Measurements from ENCODE around the gene TCEANC.
A peak's percentile ranks its signal among the peaks of the same experiment; 100 is the strongest.

The TCEANC gene

DNA sequence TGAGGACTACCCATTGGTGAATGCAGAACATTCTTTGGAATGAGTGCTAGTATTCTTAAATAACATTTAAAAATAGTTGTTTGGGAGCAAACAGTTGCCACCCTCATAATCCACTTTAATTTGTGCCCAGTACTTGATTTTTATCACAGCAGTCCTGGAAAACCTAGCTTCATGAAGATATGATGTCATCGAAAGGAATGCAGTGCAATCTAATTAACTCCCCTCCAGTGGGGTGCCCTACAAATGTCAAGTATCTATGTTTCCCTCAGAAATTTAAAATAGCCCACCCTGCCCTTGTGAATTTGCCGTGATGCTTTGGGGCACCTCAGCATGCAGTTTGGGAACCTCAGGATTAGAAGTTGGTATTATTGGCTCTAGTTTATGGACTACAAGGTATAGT, 41.4 kb downstream of the TCEANC start:
- Histone ChIP-seq H3K36me3 (ENCODE audit: insufficient read depth, low read depth, low read length) (no peaks in the 10 kb centered on the region), H3K9me3 (ENCODE audit: insufficient read depth, low read depth, low read length) (no peaks in the 10 kb centered on the region), H3K9ac (ENCODE audit: low read depth, low read length) (no peak overlapping the region), H3K4me3 (ENCODE audit: low read length) (no peak overlapping the region), H3K4me1 (ENCODE audit: insufficient read depth, low read length) (peaks cover 23% of the 10 kb centered on the region), H3K27me3 (ENCODE audit: insufficient read depth, low read length) (no peaks in the 10 kb centered on the region), H3K27ac (ENCODE audit: low read length) (no peak overlapping the region)

DNA sequence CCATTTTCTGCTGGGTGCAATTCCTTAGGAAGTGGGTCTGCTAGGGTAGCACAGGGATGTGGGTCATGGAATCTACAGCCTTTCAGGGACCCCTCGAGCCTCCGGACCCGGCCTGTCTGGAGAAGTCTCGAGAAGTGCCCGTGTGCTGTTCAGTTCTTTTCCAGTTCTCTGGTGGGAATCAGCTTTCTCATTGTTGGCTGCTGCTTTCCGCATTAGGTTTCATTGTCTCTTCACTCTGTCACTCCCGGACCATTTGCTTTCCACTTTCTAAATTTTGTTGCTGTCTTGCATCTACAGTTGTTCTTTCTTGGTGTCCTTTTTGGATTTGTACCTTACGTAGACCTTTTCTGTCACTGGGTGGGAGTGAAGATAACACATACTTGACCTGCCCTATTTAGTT, 42.0 kb downstream of the TCEANC start:
- Histone ChIP-seq H3K4me1 (ENCODE audit: insufficient read depth, low read length) (peaks cover 23% of the 10 kb centered on the region), H3K9me3 (ENCODE audit: insufficient read depth, low read depth, low read length) (no peaks in the 10 kb centered on the region), H3K4me3 (ENCODE audit: low read length) (no peak overlapping the region), H3K36me3 (ENCODE audit: insufficient read depth, low read depth, low read length) (no peaks in the 10 kb centered on the region), H3K27ac (ENCODE audit: low read length) (no peak overlapping the region), H3K9ac (ENCODE audit: low read depth, low read length) (no peak overlapping the region), H3K27me3 (ENCODE audit: insufficient read depth, low read length) (no peaks in the 10 kb centered on the region)

DNA sequence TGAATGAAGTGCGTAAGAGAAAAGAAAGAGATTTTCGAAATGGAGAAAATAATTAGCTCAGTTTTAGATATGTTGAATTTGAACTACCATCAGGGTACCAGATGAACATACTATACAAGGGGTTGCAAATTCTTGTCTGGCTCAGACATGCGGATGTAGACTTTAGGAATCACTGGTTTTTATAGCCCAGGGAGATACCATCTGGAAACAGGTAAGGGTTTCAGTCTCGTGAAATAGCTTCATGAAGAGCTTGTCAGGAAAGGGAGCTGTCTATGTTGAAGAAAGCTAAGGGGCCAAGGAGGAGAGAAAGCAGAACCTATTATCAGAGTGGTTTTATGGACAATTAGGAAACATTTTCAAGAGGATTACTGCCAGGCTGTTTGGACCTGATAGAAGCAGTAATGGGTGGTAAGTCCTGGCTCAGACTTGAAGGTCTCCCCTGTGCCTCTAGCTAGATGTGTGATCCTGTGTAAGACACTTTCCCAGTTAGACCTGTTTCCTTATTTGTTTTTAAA, 42.7 kb downstream of the TCEANC start:
- Histone ChIP-seq H3K27ac (ENCODE audit: low read length) (no peak overlapping the region), H3K4me1 (ENCODE audit: insufficient read depth, low read length) (peaks cover 19% of the 10 kb centered on the region), H3K27me3 (ENCODE audit: insufficient read depth, low read length) (no peaks in the 10 kb centered on the region), H3K9ac (ENCODE audit: low read depth, low read length) (no peak overlapping the region), H3K36me3 (ENCODE audit: insufficient read depth, low read depth, low read length) (no peaks in the 10 kb centered on the region), H3K9me3 (ENCODE audit: insufficient read depth, low read depth, low read length) (no peaks in the 10 kb centered on the region), H3K4me3 (ENCODE audit: low read length) (no peak overlapping the region)

DNA sequence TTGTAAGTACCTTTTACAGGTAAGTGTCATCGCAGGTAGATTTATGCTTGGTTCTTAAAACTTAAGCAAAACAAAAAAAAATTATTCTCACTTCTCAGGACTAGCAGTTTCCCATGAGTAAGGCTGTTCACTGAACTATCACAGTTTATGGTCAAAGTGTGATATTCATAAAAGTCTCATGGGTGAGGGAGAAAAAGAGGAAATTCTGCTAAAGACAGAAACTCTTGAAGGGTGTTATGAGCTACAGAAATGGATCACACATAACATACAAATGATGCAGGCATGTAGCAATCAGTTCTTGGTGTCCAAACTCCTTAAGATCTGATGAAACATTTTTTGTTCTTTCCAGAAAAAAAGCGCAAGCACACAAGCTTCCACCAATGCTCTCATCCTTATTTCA, 44.5 kb downstream of the TCEANC start:
- H3K27ac ChIP-seq (ENCODE audit: low read length): no peak overlapping the region

DNA sequence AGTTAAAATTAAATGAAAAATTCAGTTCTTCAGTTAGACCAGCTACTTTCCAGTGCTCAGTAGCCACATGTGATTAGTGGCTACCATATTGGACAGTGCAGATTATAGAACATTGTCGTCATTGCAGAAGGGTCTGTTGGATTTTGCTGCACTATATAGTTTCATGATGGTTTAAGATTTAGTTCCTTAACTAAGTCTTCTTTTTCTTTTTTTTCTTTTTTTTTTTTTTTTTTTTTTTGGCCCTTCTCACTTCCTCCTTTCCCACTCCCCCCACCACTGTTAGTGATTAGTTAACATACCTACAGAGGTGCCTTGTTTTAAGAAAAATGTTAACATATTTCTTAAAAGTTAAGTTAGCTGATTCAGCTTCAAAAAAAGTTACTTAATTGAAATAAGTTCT, 45.0 kb downstream of the TCEANC start:
- Histone ChIP-seq H3K9ac (ENCODE audit: low read depth, low read length) (no peak overlapping the region), H3K27ac (ENCODE audit: low read length) (no peak overlapping the region), H3K36me3 (ENCODE audit: insufficient read depth, low read depth, low read length) (0 out of 2 replicates have a peak, but pooled peaks cover 5% of the 10 kb centered on the region), H3K4me1 (ENCODE audit: insufficient read depth, low read length) (peaks cover 22% of the 10 kb centered on the region), H3K27me3 (ENCODE audit: insufficient read depth, low read length) (no peaks in the 10 kb centered on the region), H3K4me3 (ENCODE audit: low read length) (no peak overlapping the region), H3K9me3 (ENCODE audit: insufficient read depth, low read depth, low read length) (no peaks in the 10 kb centered on the region)

More for the DNA sequence above, 44.5 kb downstream of the TCEANC start:
- Histone ChIP-seq H3K4me1 (ENCODE audit: insufficient read depth, low read length) (peaks cover 27% of the 10 kb centered on the region), H3K27me3 (ENCODE audit: insufficient read depth, low read length) (no peaks in the 10 kb centered on the region), H3K9me3 (ENCODE audit: insufficient read depth, low read depth, low read length) (no peaks in the 10 kb centered on the region), H3K36me3 (ENCODE audit: insufficient read depth, low read depth, low read length) (0 out of 2 replicates have a peak, but pooled peaks cover 5% of the 10 kb centered on the region), H3K9ac (ENCODE audit: low read depth, low read length) (no peak overlapping the region), H3K4me3 (ENCODE audit: low read length) (no peak overlapping the region)

DNA sequence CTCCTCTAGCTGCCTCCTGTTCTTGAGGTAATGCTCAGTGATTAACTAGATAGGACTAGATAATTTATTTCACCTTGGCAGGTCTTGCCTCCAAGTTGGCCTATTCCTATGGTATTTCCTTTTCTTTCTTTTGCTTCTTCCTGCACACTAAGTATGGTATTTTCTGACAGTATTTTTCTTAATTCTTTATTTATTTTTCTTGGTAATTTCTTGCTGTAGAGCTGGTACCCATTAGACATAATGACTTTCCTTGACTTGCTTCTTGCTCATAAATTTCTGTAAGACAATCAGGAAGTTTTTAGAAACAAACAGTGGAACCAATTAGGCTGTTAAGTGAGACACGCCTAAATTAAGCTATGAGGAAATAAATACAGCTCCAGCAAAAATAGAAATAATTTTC, 45.5 kb downstream of the TCEANC start:
- Histone ChIP-seq H3K27me3 (ENCODE audit: insufficient read depth, low read length) (no peaks in the 10 kb centered on the region), H3K27ac (ENCODE audit: low read length) (no peak overlapping the region), H3K9me3 (ENCODE audit: insufficient read depth, low read depth, low read length) (no peaks in the 10 kb centered on the region)

DNA sequence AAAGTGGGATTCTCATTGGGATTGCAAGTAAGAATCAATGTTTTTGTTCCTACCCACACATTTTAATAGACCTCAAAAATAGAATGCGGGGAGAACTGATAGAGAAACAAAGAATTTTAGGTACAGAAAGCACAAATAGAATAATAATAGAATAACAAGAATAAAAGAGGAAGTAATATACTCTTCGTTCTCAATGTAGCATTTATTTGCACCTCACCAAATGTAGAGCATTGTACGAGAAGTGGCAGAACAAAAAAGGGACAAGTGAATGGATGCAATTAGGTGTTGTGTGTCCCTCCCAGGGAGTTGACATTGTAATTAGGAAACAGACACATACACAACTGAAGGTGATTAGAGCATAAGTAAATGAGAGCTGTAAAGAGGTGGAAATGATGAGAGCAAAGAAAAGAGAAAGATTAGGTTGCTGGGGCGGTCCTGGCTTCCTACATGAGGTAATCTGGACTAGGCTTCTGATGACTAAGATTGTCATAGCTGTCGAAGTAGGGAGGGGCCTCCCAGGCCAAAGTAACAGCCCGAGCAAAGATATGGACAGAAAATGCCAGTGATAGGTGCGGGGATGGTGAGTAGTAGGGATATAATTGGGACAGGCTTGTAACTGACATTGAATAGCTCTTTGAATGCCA, 46.4 kb downstream of the TCEANC start:
- Histone ChIP-seq H3K9ac (ENCODE audit: low read depth, low read length) (no peak overlapping the region), H3K27me3 (ENCODE audit: insufficient read depth, low read length) (no peaks in the 10 kb centered on the region), H3K27ac (ENCODE audit: low read length) (no peak overlapping the region), H3K9me3 (ENCODE audit: insufficient read depth, low read depth, low read length) (no peaks in the 10 kb centered on the region), H3K36me3 (ENCODE audit: insufficient read depth, low read depth, low read length) (0 out of 2 replicates have a peak, but pooled peaks cover 8% of the 10 kb centered on the region), H3K4me1 (ENCODE audit: insufficient read depth, low read length) (peaks cover 11% of the 10 kb centered on the region), H3K4me3 (ENCODE audit: low read length) (no peak overlapping the region)

More for the DNA sequence above, 45.5 kb downstream of the TCEANC start:
- H3K9ac ChIP-seq (ENCODE audit: low read depth, low read length): no peak overlapping the region
- H3K36me3 ChIP-seq (ENCODE audit: insufficient read depth, low read depth, low read length): 0 out of 2 replicates have a peak, but pooled peaks cover 5% of the 10 kb centered on the region
- H3K4me1 ChIP-seq (ENCODE audit: insufficient read depth, low read length): peaks cover 18% of the 10 kb centered on the region
- no peak overlapping the region for H3K4me3 ChIP-seq (ENCODE audit: low read length)

DNA sequence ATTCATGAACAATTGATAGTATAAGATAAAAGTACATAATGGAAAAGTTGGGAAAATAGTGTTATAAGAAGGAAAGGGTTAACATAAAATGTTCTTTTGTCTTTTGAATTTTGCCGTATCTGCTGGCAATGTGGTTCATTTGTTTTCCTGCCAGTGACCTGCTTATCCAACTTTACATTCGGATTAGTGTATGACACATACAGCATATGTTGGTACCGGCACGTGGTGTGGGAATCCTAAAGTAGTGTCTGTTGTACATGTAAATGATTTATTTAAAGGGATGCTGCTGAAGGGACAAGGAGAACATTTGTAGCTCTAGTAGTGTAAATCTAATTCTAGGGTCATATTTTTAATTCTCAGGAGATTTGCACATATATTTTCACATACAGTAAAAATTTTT, 47.4 kb downstream of the TCEANC start:
- Histone ChIP-seq H3K9ac (ENCODE audit: low read depth, low read length) (no peak overlapping the region), H3K36me3 (ENCODE audit: insufficient read depth, low read depth, low read length) (0 out of 2 replicates have a peak, but pooled peaks cover 8% of the 10 kb centered on the region), H3K4me1 (ENCODE audit: insufficient read depth, low read length) (peaks cover 8% of the 10 kb centered on the region; the same call in 1 of the 2 replicates), H3K27ac (ENCODE audit: low read length) (no peak overlapping the region), H3K9me3 (ENCODE audit: insufficient read depth, low read depth, low read length) (no peaks in the 10 kb centered on the region), H3K4me3 (ENCODE audit: low read length) (no peak overlapping the region), H3K27me3 (ENCODE audit: insufficient read depth, low read length) (no peaks in the 10 kb centered on the region)

DNA sequence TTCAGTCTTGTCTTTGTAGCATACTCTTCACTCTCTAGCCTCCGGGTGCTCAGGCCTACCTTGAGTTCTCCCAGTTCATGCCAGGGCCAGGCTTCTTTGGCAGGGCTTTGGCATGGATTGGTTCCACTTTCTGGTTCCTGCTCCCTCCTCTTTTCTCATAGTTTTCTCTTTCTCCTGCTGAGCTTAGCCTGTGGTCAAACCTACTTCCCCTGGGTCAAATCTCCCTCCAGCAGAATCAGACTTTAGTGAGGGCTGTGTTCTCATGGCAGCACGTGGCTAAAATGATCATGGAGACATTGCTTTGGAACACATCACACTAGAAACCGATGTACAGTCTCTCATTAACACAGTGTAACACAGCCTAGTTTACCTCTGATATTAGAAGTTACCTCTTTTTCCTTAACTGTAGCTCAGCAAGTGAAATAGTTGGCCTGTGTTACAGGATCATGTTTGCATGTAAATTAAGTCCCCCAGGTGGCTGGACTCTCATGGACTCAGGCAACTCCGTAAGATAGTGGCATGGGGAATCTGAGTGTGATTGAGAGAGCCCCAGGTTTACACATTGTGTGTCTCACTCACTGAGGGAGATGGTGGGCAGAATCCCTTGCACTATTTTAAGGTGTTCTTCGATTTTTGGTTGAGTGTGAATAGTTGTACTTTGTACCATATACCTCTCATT, 49.3 kb downstream of the TCEANC start:
- Histone ChIP-seq H3K27me3 (ENCODE audit: insufficient read depth, low read length) (no peaks in the 10 kb centered on the region), H3K27ac (ENCODE audit: low read length) (no peak overlapping the region), H3K4me1 (ENCODE audit: insufficient read depth, low read length) (peaks cover 8% of the 10 kb centered on the region; the same call in 1 of the 2 replicates), H3K9me3 (ENCODE audit: insufficient read depth, low read depth, low read length) (no peaks in the 10 kb centered on the region), H3K9ac (ENCODE audit: low read depth, low read length) (peak overlapping the region; percentile 41; the same call in 1 of the 2 replicates), H3K36me3 (ENCODE audit: insufficient read depth, low read depth, low read length) (peaks cover 14% of the 10 kb centered on the region; the same call in 1 of the 2 replicates), H3K4me3 (ENCODE audit: low read length) (no peak overlapping the region)

DNA sequence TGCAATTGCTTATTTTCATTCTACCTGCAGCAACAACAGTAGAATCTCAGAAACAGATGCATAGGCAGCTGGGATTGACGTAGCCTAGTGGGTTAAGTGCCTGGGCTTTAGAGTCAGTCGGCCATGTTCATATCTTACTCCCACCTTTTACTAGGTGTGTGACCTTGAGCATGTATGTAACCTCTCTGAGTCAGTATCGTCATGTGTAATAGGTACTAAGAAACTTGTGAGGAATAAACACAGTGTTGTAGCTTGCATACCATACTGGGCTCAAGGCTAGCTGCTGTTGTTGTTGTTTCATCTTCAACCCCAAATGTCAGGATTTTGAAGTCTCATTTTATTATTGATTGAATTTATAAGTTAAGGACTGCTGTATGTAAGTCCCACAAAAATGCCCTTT, 50.2 kb downstream of the TCEANC start:
- Histone ChIP-seq H3K4me3 (ENCODE audit: low read length) (no peak overlapping the region), H3K36me3 (ENCODE audit: insufficient read depth, low read depth, low read length) (peaks cover 14% of the 10 kb centered on the region; the same call in 1 of the 2 replicates), H3K27me3 (ENCODE audit: insufficient read depth, low read length) (no peaks in the 10 kb centered on the region), H3K9ac (ENCODE audit: low read depth, low read length) (no peak overlapping the region), H3K27ac (ENCODE audit: low read length) (no peak overlapping the region), H3K4me1 (ENCODE audit: insufficient read depth, low read length) (peaks cover 8% of the 10 kb centered on the region; the same call in 1 of the 2 replicates), H3K9me3 (ENCODE audit: insufficient read depth, low read depth, low read length) (no peaks in the 10 kb centered on the region)

DNA sequence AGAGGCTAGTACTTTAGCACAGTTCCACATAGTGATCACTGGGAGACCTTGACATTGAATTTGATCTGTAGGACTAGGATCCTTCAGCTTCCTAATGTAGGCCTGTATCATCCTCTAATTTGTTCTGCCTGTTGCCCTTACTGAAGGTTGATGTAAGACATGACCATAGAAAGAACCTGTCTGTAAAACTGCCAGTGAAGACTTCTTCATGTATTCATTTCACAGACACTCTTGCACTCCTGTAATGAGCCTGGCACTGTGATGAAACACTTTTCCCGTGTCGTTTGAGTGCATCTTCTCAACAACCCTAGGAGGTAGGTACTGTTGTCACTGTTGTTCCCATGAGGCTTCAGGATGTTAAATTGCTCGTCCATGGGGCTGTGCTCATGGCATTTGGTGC, 50.6 kb downstream of the TCEANC start:
- H3K27me3 ChIP-seq (ENCODE audit: insufficient read depth, low read length): no peaks in the 10 kb centered on the region
- no peak overlapping the region for H3K4me3 ChIP-seq (ENCODE audit: low read length)
- no peaks in the 10 kb centered on the region for H3K9me3 ChIP-seq (ENCODE audit: insufficient read depth, low read depth, low read length)
- no peak overlapping the region for H3K9ac ChIP-seq (ENCODE audit: low read depth, low read length)
- H3K36me3 ChIP-seq (ENCODE audit: insufficient read depth, low read depth, low read length): peaks cover 14% of the 10 kb centered on the region; the same call in 1 of the 2 replicates
- H3K27ac ChIP-seq (ENCODE audit: low read length): no peak overlapping the region
- H3K4me1 ChIP-seq (ENCODE audit: insufficient read depth, low read length): peaks cover 8% of the 10 kb centered on the region; the same call in 1 of the 2 replicates

DNA sequence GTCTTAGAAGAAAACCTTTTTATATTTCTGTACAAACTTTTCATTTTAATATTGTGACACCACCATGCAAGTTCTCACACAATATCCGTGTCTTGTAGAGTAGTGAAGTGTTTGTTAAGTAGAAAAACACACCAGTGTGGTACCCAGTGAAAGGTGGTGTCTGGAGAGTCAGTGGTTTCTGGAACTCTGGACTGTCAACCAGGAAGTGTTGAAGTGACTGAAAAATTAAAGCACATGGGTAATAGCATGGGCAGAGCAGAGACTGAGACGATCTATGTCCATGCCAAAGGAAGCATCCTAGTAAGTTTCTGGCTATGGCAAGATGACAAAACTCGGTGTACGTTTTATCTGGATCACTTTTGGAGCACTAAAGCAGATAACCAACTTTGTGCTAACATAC, 58.2 kb downstream of the TCEANC start:
- H3K4me3 ChIP-seq (ENCODE audit: low read length): no peak overlapping the region
- H3K9me3 ChIP-seq (ENCODE audit: insufficient read depth, low read depth, low read length): no peaks in the 10 kb centered on the region
- peaks cover 55% of the 10 kb centered on the region for H3K36me3 ChIP-seq (ENCODE audit: insufficient read depth, low read depth, low read length)
- no peaks in the 10 kb centered on the region for H3K4me1 ChIP-seq (ENCODE audit: insufficient read depth, low read length)
- H3K27me3 ChIP-seq (ENCODE audit: insufficient read depth, low read length): no peaks in the 10 kb centered on the region
- no peak overlapping the region for H3K9ac ChIP-seq (ENCODE audit: low read depth, low read length)
- no peak overlapping the region for H3K27ac ChIP-seq (ENCODE audit: low read length)

Measured in iPS-20b (cell line).